OCI-LY3 (cell line): ENCODE results near the gene DOCK9.

ENCODE experiments used
- EZH2phosphoT487 ChIP-seq: fragments of 200-600 bp; shearing (Covaris generic); IDR thresholded peaks from 2 replicates; pipeline ENCODE4 v1.6.1; 2018; ENCODE audit warnings: antibody characterized with exemption, mixed run types, low read depth
- TF ChIP-seq, protein P1 (sequence below): fragments of 200-600, 300-600 bp; sonication (generic); IDR thresholded peaks from 2 replicates; pipeline ENCODE4 v1.5.1; 2014; ENCODE audit warnings: antibody characterized with exemption, low read length, low read depth

DNA sequence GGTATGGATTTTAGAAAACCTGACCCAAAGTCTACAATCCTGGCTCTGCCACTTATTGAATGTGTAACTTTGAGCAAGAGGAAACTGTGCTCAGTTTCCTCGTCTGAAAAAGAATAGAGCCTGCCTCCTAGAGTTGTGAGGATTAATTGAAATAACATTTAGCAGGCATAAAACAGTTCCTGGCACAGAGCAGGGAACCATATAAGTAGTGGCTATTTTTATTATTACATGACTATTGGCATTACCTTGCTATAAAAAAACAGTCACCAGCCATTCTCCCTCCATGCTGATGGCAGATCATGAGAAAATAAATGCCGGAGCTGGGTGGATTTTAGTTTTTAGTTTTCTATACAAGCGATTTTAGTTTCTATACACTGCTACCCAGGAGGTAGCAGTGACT is 5.8 kb downstream of the DOCK9 start:
- TF ChIP-seq, protein P1, sequence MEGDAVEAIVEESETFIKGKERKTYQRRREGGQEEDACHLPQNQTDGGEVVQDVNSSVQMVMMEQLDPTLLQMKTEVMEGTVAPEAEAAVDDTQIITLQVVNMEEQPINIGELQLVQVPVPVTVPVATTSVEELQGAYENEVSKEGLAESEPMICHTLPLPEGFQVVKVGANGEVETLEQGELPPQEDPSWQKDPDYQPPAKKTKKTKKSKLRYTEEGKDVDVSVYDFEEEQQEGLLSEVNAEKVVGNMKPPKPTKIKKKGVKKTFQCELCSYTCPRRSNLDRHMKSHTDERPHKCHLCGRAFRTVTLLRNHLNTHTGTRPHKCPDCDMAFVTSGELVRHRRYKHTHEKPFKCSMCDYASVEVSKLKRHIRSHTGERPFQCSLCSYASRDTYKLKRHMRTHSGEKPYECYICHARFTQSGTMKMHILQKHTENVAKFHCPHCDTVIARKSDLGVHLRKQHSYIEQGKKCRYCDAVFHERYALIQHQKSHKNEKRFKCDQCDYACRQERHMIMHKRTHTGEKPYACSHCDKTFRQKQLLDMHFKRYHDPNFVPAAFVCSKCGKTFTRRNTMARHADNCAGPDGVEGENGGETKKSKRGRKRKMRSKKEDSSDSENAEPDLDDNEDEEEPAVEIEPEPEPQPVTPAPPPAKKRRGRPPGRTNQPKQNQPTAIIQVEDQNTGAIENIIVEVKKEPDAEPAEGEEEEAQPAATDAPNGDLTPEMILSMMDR, result no peak
- TF ChIP-seq EZH2phosphoT487, result no peak
